Lung (tissue), 12 donors: ENCODE measurements around the gene PDGFRA. TPM values are rescaled to one million over a fixed set of nuclear protein-coding genes. Genes with fewer than 3 reads are reported as not detected.

Experiments used
- ATAC-seq: fragments of 200-7000 bp; cut with Tn5 transposase; one replicate; pipeline ENCODE4 v1.9.1; 2020; ENCODE audit warnings: moderate number of reproducible peaks; ENCODE audit not compliant: insufficient read depth, low FRiP score
- DNase-seq, 3 donors: peaks; one replicate each; pipeline ENCODE4 v3.0.0-alpha.2; 2013 to 2017
- H3K27ac ChIP-seq, 2 donors: one replicate each; pipeline ENCODE4 v1.5.1; 2013; ENCODE audit warnings: mild to moderate bottlenecking in 2 of 2, moderate library complexity in 2 of 2, control low read depth in 1 of 2, inconsistent platforms in 1 of 2, low read depth in 1 of 2, low read length in 1 of 2
- H3K27me3 ChIP-seq, 3 donors: one replicate each; pipeline ENCODE4 v1.5.1; 2013; ENCODE audit warnings: low read length in 2 of 3; ENCODE audit not compliant: control insufficient read depth in 3 of 3, insufficient read depth in 3 of 3
- H3K36me3 ChIP-seq, 4 donors: one replicate each; pipeline ENCODE4 v1.5.1; 2013; ENCODE audit warnings: low read length in 4 of 4, mild to moderate bottlenecking in 1 of 4, moderate library complexity in 1 of 4; ENCODE audit not compliant: control insufficient read depth in 4 of 4, insufficient read depth in 4 of 4
- H3K4me1 ChIP-seq, 5 donors: one replicate each; pipeline ENCODE4 v1.5.1; 2013; ENCODE audit warnings: low read length in 5 of 5, mild to moderate bottlenecking in 2 of 5, moderate library complexity in 1 of 5; ENCODE audit not compliant: control insufficient read depth in 5 of 5, insufficient read depth in 5 of 5
- H3K4me3 ChIP-seq: one replicate; pipeline ENCODE4 v1.5.1; 2013; ENCODE audit warnings: mild to moderate bottlenecking, control low read depth, moderate library complexity
- H3K9ac ChIP-seq, 2 donors: one replicate each; pipeline ENCODE4 v1.5.1; 2013; ENCODE audit warnings: low read length in 2 of 2, control low read depth in 1 of 2; ENCODE audit not compliant: insufficient read depth in 1 of 2
- H3K9me3 ChIP-seq, 4 donors: one replicate each; pipeline ENCODE4 v1.5.1; 2013; ENCODE audit warnings: low read length in 3 of 4, mild to moderate bottlenecking in 1 of 4, moderate library complexity in 1 of 4; ENCODE audit not compliant: control insufficient read depth in 4 of 4, insufficient read depth in 3 of 4
- WGBS, 2 donors: extraction: QIAGEN DNeasy Blood & Tissue Kit; methylation state at CpG; one replicate each; pipeline ENCODE4 v1.1.7; 2013; 5-methylcytosine and 5-hydroxymethylcytosine counted together
- polyA plus RNA-seq, 2 donors: library from polyadenylated mRNA; stranded (reverse); fragments of 200-250 nt; gene quantifications; one replicate each; pipeline ENCODE4 v1.2.1, GENCODE V29; 2013
- total RNA-seq, 2 donors: library from RNA; depleted of rRNA in 1 of 2; stranded (reverse); fragments of >200 nt in 1 of 2; gene quantifications; one replicate each; pipeline ENCODE4 v1.2.1, GENCODE V29; 2014 to 2021
- TF ChIP-seq, protein P1 (sequence below): IDR thresholded peaks from 2 replicates; pipeline ENCODE4 v1.5.1; 2012; ENCODE audit warnings: mild to moderate bottlenecking; ENCODE audit errors: control extremely low read depth, extremely low read depth
- donor health status: control.
- donor health status: control.
- donor health status: Bipolar disorder and iron deficiency.
- donor health status: healthy.
- donor health status: DM: yes; HTN: yes; CAD: no.

PDGFRA gene
- total and polyA plus RNA-seq, 4 donors, result 8.1 to 151 (median 65.6) TPM

DNA sequence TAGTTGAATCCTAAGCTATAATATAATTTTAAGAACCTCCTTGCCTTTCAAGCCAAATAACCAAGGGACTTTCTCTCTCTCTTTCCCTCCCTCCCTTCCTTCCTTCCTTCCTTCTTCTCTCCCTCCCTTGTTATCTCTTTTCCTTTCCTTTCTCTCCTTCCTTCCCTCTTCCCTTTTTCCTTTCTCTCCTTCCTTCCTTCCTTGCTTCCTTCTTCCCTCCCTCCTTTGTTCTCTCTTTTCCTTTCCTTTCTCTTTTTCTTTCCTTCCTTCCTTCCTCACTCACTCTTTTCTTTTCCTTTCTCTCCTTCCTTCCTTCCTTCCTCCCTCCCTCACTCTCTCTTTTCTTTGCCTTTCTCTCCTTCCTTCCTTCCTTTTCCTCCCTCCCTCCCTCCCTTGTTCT, 42.4 kb downstream of the PDGFRA start:
- no peak overlapping the region for H3K9ac ChIP-seq
- H3K27me3 ChIP-seq, result no peaks in the 10 kb centered on the region
- ATAC-seq, result no peak
- no peak overlapping the region for H3K4me3 ChIP-seq
- H3K4me1 ChIP-seq, result no peaks in the 10 kb centered on the region
- no peaks in the 10 kb centered on the region for H3K9me3 ChIP-seq
- no peak overlapping the region for H3K27ac ChIP-seq
- DNase-seq, result no peak
- TF ChIP-seq, protein P1, sequence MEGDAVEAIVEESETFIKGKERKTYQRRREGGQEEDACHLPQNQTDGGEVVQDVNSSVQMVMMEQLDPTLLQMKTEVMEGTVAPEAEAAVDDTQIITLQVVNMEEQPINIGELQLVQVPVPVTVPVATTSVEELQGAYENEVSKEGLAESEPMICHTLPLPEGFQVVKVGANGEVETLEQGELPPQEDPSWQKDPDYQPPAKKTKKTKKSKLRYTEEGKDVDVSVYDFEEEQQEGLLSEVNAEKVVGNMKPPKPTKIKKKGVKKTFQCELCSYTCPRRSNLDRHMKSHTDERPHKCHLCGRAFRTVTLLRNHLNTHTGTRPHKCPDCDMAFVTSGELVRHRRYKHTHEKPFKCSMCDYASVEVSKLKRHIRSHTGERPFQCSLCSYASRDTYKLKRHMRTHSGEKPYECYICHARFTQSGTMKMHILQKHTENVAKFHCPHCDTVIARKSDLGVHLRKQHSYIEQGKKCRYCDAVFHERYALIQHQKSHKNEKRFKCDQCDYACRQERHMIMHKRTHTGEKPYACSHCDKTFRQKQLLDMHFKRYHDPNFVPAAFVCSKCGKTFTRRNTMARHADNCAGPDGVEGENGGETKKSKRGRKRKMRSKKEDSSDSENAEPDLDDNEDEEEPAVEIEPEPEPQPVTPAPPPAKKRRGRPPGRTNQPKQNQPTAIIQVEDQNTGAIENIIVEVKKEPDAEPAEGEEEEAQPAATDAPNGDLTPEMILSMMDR, result no peak
- H3K36me3 ChIP-seq, result peaks cover 0 to 74% (median 27%) of the 10 kb centered on the region in 4 donors

DNA sequence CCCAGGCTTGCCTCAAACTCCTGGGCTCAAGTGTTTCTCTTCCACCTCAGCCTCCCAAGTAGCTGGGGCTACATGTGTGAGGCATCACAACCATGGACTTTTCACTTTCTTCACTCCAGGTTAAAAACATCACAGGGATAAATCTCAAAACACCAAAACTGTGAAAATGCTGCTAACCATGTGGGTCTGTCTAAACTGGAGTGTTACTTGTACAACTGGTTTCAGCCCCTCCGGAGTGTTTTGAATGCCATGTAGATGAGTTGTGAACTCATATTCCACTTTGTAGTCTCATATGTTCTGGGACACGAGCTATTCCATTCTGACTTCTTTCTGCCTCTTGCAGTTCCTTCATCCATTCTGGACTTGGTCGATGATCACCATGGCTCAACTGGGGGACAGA, 43.0 kb downstream of the PDGFRA start:
- Histone ChIP-seq H3K27ac (no peak overlapping the region), H3K4me1 (peaks cover 0 to 2% (median 0%) of the 10 kb centered on the region in 5 donors), H3K9ac (no peak overlapping the region), H3K9me3 (no peaks in the 10 kb centered on the region), H3K27me3 (no peaks in the 10 kb centered on the region), H3K36me3 (peaks cover 0 to 78% (median 30%) of the 10 kb centered on the region in 4 donors), H3K4me3 (no peak overlapping the region)
- DNase-seq (no peak), ATAC-seq (no peak)
- TF ChIP-seq, protein P1, result no peak
- 91 to 96% methylated on average over 3 of the region's 3 CpGs for WGBS, 2 donors

- Histone ChIP-seq H3K4me1 (peaks cover 0 to 4% (median 0%) of the 10 kb centered on the region in 5 donors), H3K36me3 (peaks cover 0 to 75% (median 31%) of the 10 kb centered on the region in 4 donors), H3K27me3 (no peaks in the 10 kb centered on the region), H3K9me3 (no peaks in the 10 kb centered on the region), H3K4me3 (no peak overlapping the region), H3K9ac (no peak overlapping the region), H3K27ac (no peak overlapping the region)
- TF ChIP-seq, protein P1, result no peak
- no peak for DNase-seq
- no peak for ATAC-seq
- 84 to 87% methylated on average over 3 of the region's 3 CpGs for WGBS, 2 donors
Measured at GRCh38 chr4:54274264-54274663, 45.2 kb downstream of the PDGFRA start.
